OCI-LY7 (cell line): ENCODE measurements around the gene FAM174C. TPM values are rescaled to one million over a fixed set of nuclear protein-coding genes. Genes with fewer than 3 reads are reported as not detected.

ENCODE experiments used
- BruUV-seq: library from RNA; stranded (reverse); fragments of 400-500 nt; replicated peaks from 2 replicates; lab custom pipeline; 2021; lab: Mats Ljungman, UMichigan
- CTCF ChIA-PET: fragments of 300-600 bp; sonication (Branson Sonifier 250); formaldehyde crosslinking; loops from one replicate; lab custom pipeline; 2022; ENCODE audit warnings: antibody characterized with exemption; ENCODE audit not compliant: unreplicated experiment; lab: Charles Lee
- POLR2A ChIA-PET: fragments of 300-600 bp; sonication (Branson Sonifier 250); formaldehyde crosslinking; loops from one replicate; lab custom pipeline; 2022; ENCODE audit warnings: antibody characterized with exemption; lab: Charles Lee
- DNase-seq: peaks from one replicate; pipeline ENCODE4 v3.0.0-alpha.2; 2015; ENCODE audit warnings: low spot score
- H2AFZ ChIP-seq: fragments of 200-600 bp; sonication (generic), shearing (Covaris generic); 2 replicates; pipeline ENCODE4 v1.6.1; 2014; ENCODE audit warnings: mild to moderate bottlenecking, antibody characterized with exemption, low read length, moderate library complexity
- H3K27ac ChIP-seq: fragments of 200-600 bp; sonication (generic); 2 replicates; pipeline ENCODE4 v1.5.1; 2014; ENCODE audit warnings: mixed run types, low read depth, mild to moderate bottlenecking, moderate library complexity, low read length, inconsistent platforms; ENCODE audit not compliant: poor library complexity, severe bottlenecking
- H3K36me3 ChIP-seq: fragments of 200-600 bp; sonication (generic); 2 replicates; pipeline ENCODE4 v1.6.1; 2014; ENCODE audit warnings: mild to moderate bottlenecking, antibody characterized with exemption, low read length, moderate library complexity, mixed read lengths; ENCODE audit not compliant: insufficient read depth
- H3K4me1 ChIP-seq: fragments of 200-600 bp; sonication (generic); 2 replicates; pipeline ENCODE4 v1.5.1; 2014; ENCODE audit warnings: mild to moderate bottlenecking, low read length; ENCODE audit not compliant: insufficient read depth, poor library complexity, severe bottlenecking
- H3K4me2 ChIP-seq: fragments of 200-600 bp; sonication (generic); 2 replicates; pipeline ENCODE4 v1.6.1; 2014; ENCODE audit warnings: mild to moderate bottlenecking, low read length
- H3K4me3 ChIP-seq: fragments of 200-600 bp; sonication (generic); 2 replicates; pipeline ENCODE4 v1.5.1; 2014; ENCODE audit warnings: mild to moderate bottlenecking, low read depth, low read length; ENCODE audit not compliant: poor library complexity, severe bottlenecking
- H3K79me2 ChIP-seq: fragments of 200-600 bp; sonication (generic); 2 replicates; pipeline ENCODE4 v1.6.1; 2016; ENCODE audit warnings: low read depth, mild to moderate bottlenecking, low read length, moderate library complexity, mixed read lengths; ENCODE audit not compliant: insufficient read depth
- H3K9me2 ChIP-seq: fragments of 200-600 bp; sonication (generic); 2 replicates; pipeline ENCODE4 v1.6.1; 2016; ENCODE audit warnings: mild to moderate bottlenecking, low read length, mixed read lengths; ENCODE audit not compliant: insufficient read depth
- H3K9me3 ChIP-seq: fragments of 200-600 bp; sonication (generic); 2 replicates; pipeline ENCODE4 v1.6.1; 2014; ENCODE audit warnings: mild to moderate bottlenecking, mixed run types, low read length, mixed read lengths
- H4K20me1 ChIP-seq: fragments of 200-600 bp; sonication (generic); 2 replicates; pipeline ENCODE4 v1.6.1; 2014; ENCODE audit warnings: mild to moderate bottlenecking, antibody characterized with exemption, low read length, moderate library complexity, mixed read lengths; ENCODE audit not compliant: insufficient read depth
- CTCF ChIP-seq: fragments of 200-600 bp; sonication (generic); conservative IDR thresholded peaks from 2 replicates; pipeline ENCODE4 v1.5.1; 2014; ENCODE audit warnings: mild to moderate bottlenecking, antibody characterized with exemption, low read length, moderate library complexity, mixed read lengths
- EZH2phosphoT487 ChIP-seq: fragments of 200-600 bp; sonication (generic); IDR thresholded peaks from 2 replicates; pipeline ENCODE4 v1.6.1; 2018; ENCODE audit warnings: low read depth, borderline replicate concordance, mild to moderate bottlenecking, mixed run types, antibody characterized with exemption, low read length, moderate library complexity, mixed read lengths
- intact Hi-C: fragments of 100-400 bp; cut with micrococcal nuclease; formaldehyde crosslinking; loops from one replicate; pipeline ENCODE4 v1.10.0; 2022; ENCODE audit not compliant: unreplicated experiment
- total RNA-seq, 2 experiments: library from RNA; depleted of rRNA in 1 of 2; stranded (reverse); fragments of >200 nt in 1 of 2; shearing (Covaris generic) in 1 of 2; gene quantifications; 2 replicates each; pipeline ENCODE4 v1.2.3, GENCODE V29; 2014 to 2022

The FAM174C gene
- total RNA-seq, 2 experiments from 2014 or later, result 53.2 to 81.5 TPM

DNA sequence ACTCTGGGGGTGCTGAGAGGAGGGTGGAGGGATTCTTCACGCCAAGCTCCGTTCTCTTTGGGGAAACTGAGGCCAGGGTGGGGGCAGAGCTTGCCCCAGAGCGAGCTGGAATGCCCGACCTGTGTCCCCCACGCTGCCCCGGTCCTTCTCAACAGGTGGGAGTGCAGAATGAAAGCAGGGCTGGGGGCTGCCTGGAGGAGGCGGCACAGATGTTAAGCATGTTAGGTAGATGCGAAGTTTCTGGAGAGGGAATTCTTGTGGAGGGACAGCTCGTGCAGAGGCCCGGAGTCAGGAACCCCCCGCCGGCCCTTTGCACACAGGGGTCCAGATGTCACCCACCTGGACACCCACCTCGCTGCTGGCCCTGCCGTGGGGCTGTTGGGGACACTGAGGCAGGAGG lies 19.4 kb downstream of the FAM174C start:
- ChIA-PET CTCF (no interaction called here), POLR2A (no interaction called here)
- H3K79me2 ChIP-seq, result no peaks in the 10 kb centered on the region
- no peaks in the 10 kb centered on the region for H3K9me2 ChIP-seq
- no peaks in the 10 kb centered on the region for H4K20me1 ChIP-seq
- no peak for TF ChIP-seq EZH2phosphoT487
- no peak for TF ChIP-seq CTCF
- H3K36me3 ChIP-seq, result no peaks in the 10 kb centered on the region
- no peak for DNase-seq
- H3K4me2 ChIP-seq, result no peak overlapping the region
- no peak overlapping the region for H2AFZ ChIP-seq
- intact Hi-C loops, result no loop called here
- H3K4me3 ChIP-seq, result no peak overlapping the region
- H3K27ac ChIP-seq, result no peak overlapping the region
- BruUV-seq, result no TSS peak
- H3K4me1 ChIP-seq, result peaks cover 34% of the 10 kb centered on the region
- no peaks in the 10 kb centered on the region for H3K9me3 ChIP-seq

- H3K4me3 ChIP-seq, result no peak overlapping the region
- H3K36me3 ChIP-seq, result no peaks in the 10 kb centered on the region
- no peak overlapping the region for H3K27ac ChIP-seq
- no peaks in the 10 kb centered on the region for H3K79me2 ChIP-seq
- ChIA-PET CTCF (no interaction called here), POLR2A (no interaction called here)
- H3K9me2 ChIP-seq, result no peaks in the 10 kb centered on the region
- intact Hi-C loops, result no loop called here
- no peak for TF ChIP-seq CTCF
- no peak for TF ChIP-seq EZH2phosphoT487
- peak; percentile 48 for DNase-seq
- BruUV-seq, result no TSS peak
- peaks cover 34% of the 10 kb centered on the region for H3K4me1 ChIP-seq
- no peak overlapping the region for H2AFZ ChIP-seq
- peak overlapping the region; percentile 40; the same call in 1 of the 2 replicates for H3K4me2 ChIP-seq
- H3K9me3 ChIP-seq, result no peaks in the 10 kb centered on the region
- H4K20me1 ChIP-seq, result no peaks in the 10 kb centered on the region
These were observed 20.1 kb downstream of the FAM174C start for GRCh38 chr19:1295169-1296012.

GRCh38 chr19:1296078-1296477 lies 20.7 kb downstream of the FAM174C start:
- intact Hi-C loops, result no loop called here
- Histone ChIP-seq H3K9me2 (no peaks in the 10 kb centered on the region), H2AFZ (no peak overlapping the region), H3K4me2 (no peak overlapping the region), H3K4me1 (peaks cover 34% of the 10 kb centered on the region), H3K4me3 (no peak overlapping the region), H3K27ac (no peak overlapping the region), H3K36me3 (no peaks in the 10 kb centered on the region), H3K79me2 (no peaks in the 10 kb centered on the region), H3K9me3 (no peaks in the 10 kb centered on the region), H4K20me1 (no peaks in the 10 kb centered on the region)
- DNase-seq, result no peak
- BruUV-seq, result no TSS peak
- TF ChIP-seq CTCF, result no peak
- no peak for TF ChIP-seq EZH2phosphoT487
- ChIA-PET POLR2A (no interaction called here), CTCF (no interaction called here)
